ENCODE results near the gene GNB1L. TPM values are rescaled to one million over a fixed set of nuclear protein-coding genes. Genes with fewer than 3 reads are reported as not detected.

Gene GNB1L
- total RNA-seq, 1 donor from 2014 or later = 2.9 TPM

DNA sequence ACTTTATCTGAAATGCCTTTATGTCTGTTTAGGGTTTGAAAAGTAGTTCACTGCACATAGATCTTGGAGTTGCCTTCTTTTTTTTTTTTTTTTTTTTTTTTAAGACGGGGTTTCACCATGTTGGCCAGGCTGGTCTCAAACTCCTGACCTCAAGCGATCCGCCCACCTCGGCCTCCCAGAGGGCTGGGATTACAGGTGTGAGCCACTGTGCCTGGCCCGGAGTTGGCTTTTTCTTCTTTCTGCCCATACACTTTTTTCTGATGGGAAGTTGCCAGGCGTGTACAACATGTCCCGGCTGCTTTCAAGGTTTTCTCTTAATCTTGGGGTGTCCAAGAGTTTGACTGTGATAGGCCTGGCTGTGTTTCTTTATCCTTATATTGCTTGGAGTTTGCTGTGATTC is 12.9 kb upstream of the GNB1L start:
- DNase-seq (ENCODE audit: low spot score in 2 of 2) = no peak
- no peak for FAIRE-seq

DNA sequence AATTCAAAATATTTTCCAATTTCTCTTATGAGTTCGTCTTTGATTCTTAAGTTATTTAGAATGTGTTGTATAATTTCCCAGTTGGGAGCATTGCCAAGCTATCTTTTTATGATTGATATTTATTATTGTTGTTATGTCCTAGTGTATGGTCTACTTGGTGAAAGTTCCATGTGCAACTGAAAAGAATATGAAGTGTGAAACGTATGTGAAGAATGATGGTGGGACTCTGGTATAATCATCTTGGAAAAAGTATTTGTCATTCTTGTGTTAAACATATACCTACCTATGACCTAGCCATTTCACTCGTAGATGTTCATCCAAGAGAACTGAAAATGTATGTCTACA is 12.0 kb upstream of the GNB1L start:
- FAIRE-seq (no peak), DNase-seq (ENCODE audit: low spot score in 2 of 2) (no peak)

DNA sequence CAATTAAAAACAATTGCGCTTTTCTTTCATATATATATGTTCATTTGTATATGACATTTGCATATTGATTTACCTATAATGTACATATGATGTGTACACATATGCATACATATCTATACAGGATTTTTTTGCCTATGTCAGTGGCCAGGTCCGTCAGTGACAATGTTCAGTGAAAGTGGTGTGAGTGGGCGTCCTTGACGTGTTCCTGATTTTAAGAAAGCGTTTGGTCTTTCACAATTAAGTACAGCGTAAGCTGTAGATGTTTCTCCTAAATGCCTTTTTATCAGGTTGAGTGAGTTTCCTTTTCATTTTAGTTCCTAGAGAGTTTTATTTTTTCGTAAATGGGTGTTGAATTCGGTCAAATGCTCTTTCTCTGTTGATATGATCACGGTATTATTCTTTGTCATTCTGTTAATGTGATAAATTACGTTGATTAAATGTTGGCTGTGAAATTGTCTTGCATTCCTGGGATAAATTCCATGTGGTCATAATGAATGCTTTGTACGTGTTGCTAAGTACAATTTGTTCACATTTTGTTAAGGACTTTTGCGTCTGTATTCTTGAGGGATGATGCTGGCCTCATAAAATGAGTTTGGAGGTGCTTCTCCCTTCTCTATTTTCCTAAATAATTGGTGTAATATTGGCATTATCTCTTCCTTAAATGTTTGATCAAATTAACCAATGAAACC is 10.6 kb upstream of the GNB1L start:
- DNase-seq (ENCODE audit: low spot score in 2 of 2) (no peak), FAIRE-seq (no peak)

DNA sequence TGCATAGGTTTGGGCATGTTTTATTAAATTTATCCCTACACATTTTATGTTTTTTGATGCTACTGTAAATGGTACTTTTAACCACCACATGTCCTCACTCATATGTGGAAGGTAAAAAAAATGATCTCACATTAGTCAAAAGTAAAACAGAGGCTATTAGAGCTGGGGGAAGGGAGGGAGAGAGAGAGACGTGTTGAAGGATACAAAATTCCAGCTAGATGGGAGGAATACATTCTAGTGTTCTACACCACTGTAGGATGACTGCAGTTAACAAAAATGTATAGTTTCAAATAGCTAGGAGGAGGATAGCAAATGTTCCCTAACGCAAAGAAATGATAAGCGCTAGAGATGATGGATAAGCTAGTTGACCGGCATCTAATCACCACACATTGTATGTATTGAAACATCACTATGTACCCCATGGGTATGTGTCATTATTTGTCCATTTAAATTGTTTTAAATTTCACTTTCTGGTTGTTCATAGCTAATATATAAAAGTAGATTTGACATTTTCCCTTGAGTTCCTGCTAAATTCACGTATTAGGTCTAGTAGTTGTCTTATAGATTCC is 9.9 kb upstream of the GNB1L start:
- FAIRE-seq = no peak
- no peak for DNase-seq (ENCODE audit: low spot score in 2 of 2)

DNA sequence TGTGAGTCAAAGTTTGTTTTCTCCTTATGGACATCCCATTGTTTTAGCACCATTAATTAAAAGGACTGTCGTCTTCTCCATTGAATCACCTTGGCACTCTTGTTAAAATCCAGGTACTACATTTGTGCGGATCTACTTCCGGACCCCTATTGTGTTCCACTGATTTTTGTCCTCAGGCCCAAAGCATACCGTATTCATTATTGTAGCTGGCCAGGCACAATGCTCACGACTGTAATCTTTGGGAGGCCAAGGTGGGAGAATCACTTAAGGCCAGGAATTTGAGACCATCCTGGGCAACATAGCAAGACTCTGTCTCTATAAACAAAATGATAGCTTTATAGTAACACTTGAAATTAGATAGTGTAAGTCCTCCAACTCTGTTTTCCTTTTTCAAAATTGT is 8.9 kb upstream of the GNB1L start:
- FAIRE-seq = no peak
- no peak for DNase-seq (ENCODE audit: low spot score in 2 of 2)

DNA sequence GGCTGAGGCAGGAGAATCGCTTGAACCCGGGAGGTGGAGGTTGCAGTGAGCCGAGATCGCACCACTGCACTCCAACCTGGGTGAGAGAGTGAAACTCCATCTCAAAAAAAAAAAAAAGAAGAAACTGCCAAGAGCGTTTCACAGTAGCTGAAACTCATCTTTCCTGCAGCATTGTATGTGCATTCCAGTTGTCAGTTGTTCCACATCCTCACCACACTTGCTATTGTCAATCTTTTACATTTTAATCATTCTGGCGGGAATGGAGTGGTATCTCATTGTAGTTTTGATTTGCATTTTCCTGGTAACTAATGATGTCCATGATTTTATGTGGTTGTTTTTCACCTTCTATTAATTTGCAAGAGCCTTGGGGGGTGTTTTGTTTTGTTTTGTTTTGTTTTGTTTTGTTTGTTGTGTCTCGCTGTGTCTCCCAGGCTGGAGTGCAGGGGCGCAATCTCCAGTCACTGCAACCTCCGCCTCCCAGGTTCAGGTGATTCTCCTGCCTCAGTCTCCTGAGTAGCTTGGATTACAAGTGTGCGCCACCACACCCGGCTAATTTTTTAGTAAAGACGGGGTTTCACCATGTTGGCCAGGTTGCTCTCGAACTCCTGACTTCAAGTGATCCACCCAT is 8.1 kb upstream of the GNB1L start:
- FAIRE-seq = no peak

DNA sequence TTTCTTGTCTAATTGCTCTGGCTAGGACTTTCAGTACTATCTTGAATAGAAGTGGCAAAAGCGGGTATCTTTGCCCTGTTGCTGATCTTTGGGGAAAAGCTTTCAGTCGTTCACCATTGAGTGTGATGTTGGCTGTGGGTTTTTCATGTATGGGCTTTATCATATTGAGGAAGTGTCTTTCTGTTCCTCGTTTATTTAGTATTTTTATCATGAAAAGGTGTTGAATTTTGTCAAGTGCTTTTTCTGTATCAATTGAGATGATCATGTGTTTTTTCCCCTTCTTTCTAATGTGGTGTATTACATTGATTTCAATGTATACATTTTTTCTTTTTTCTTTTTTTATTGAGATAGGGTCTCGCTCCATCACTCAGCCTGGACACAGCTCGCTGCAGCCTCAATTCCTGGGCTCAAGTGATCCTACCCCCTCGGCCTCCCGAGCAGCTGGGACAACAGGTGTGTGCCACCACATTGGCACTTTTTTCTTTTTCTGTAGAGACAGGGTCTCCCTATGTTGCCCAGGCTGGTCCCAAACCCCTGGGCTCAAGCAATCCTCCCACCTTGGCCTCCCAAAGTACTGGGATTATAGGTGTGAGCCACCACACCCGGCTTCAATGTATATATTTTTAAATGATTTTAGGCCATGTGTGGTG is 5.3 kb upstream of the GNB1L start:
- FAIRE-seq (no peak), DNase-seq (ENCODE audit: low spot score in 2 of 2) (no peak)

More for the DNA sequence above, 8.1 kb upstream of the GNB1L start:
- no peak for DNase-seq (ENCODE audit: low spot score in 2 of 2)

DNA sequence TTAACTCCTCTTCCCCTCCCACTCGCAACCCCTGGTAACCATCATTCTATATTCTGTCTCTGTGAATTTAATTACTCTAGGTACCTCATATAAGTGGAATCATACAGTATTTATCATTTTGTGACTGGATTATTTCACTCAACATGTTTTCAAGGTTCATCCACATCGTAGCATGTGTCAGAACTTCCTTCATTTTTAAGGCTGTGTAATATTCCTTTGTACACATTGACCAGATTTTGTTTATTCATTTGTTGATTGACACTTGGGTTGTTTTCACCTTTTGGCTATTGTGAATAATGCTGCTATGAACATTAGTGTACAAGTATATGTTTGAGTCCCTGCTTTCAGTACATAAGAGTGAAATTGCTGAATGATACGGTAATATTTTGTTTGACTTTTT is 2.7 kb upstream of the GNB1L start:
- no peak for FAIRE-seq
- no peak for DNase-seq (ENCODE audit: low spot score in 2 of 2)

DNA sequence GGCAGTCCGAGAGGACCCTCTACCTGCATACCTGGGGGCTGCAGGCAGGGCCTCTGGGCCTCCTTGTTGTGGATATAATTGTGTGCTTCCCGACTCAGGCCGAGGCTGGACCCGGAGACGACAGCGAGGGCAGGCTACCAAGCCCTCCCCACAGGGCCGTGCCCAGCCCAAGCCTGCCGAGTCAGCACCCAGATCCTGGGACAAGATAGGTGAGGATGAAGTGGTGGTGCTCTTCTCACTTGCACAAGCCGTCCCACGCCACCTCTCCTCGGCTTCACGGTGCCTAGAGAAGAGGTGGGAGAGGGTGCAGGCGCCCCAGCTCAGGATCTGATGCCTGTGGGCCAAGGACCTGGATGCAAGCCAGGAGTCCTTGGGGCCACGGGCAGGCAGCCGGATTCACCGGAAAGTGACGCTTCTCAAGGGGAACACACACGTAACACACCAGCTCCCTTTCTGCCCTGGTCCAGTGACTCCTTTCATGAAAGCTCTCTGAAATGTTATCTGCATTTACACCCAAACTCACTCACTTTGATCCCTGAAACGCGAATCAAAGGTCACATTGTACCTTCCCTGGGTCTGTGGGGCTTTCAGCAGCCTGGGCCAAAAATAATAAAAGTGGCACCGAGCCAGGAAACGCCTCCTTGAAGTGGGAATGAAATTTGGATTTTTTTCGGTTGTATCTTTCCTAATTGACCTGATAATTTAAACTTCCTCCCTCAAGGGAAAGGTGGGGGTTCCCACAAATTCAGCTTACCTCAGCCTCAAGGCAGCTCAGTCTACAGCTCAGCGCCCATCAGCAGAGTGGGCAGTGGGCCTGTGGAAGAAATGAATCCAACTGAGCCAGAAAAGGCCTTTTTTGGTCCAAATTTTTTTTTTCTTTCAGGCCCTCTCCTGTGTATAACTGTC is 1.1 kb upstream of the GNB1L start:
- DNase-seq (ENCODE audit: low spot score in 2 of 2) = no peak
- no peak for FAIRE-seq

DNA sequence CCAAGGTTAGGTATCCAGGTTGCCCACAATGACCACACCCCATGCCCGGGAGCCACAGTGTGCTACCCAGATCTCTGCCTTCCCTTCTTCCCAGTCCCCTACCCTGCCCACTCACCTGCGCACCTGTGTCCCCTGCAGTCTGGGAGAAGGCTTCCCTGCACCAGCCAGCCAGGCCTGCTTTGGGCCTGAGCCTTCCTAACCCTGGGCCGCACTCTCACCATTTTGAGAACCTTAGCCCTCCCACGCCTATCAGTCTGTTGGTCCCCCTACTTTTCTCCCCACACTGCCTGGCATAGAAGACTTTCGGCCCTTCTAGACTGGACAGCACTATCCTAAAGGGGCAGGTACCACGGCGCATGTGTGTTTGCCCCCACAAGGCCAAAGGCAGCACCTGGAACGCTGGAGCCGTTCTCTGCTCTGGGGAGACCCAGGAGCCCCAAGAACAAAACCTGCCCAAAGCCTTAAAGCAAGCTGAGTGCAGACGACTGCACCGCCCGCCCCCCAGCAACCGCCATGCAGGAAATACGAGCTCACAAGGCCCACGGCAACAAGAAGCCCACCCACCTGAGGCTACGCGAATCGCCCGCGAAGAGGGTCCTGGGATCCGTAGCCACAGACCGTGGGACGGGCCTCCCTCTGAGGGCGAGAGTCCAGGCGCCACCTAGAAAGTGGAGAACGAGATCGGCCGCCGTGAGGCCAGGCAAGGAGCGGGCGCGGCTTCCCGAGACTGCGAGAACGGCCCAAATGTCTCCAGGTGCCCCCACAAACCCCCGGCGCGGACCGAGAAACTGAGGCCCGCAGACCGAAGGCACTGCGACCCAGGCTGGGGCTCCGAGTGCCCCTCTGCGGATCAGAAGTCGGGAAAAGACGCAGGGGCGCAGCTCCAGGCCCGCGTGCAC is 546 bp downstream of the GNB1L start:
- FAIRE-seq (no peak), DNase-seq (ENCODE audit: low spot score in 2 of 2) (no peak)

DNA sequence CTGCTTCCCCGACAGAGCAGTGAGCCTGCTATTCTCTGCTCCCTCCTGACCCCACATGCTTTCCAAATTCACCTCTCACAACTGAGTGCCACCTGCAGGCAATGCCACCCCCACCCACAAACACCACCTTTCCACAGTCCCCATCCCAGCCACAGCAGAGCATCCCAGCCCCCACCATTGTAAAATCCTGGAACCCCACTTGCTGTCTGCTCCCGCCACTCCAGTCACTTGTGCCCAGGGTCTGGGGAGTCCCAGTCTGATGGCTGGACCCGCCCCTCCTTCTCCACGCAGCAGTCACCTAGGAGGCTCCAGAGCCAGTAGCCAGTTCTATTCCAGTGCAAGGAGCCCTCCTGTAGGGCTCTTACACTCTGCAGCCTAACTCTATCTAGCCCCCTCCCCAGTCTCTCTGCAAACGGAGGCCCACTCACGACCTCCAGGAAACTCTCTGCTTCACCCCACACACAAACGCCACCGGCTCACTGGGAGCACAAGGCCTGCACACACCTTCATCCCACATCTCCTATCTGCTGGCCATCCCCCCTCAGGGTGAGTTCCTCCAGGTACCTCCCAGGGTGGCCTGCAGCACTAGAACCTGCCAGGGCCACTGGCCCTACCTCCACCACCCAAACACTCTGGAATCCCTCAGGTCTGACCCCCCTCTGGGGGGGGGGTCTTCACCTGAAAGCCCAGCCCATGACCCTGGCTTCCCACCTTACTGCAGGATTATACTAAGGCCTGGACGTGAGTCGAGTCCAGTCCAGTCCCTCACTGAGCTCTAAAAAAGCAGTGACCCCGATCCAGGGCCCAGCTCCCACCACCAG is 1.4 kb downstream of the GNB1L start:
- no peak for FAIRE-seq

DNA sequence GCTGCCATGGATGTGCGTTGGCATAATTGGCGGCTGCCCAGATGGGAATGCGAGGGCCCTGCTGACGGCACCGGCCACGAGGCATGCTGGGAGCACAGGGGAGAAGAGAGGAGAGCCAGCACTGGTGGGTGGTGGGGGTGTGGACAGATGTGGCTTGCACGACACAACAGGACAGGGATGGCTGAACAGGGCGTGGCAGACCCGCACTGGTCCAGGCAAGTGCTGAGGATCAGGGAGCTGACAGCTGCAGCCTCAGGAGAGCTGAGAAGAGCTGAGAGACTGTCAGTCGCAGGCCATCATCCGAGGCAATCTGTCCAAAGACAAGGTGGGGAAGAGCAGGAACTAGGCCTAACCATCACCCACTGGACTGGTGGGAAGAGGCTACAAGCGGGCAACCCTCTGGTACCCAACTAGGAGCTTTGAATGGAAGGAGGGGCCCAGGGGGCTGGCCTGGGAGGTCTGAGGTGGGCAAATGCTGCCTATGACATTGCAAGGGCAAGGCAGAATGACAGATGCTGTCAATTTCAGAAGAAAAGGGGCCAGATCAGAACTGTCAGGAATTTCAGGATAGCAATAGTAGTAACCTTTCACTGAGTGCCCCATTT is 2.4 kb downstream of the GNB1L start:
- no peak for FAIRE-seq
- no peak for DNase-seq (ENCODE audit: low spot score in 2 of 2)

More for the DNA sequence above, 1.4 kb downstream of the GNB1L start:
- no peak for DNase-seq (ENCODE audit: low spot score in 2 of 2)

DNA sequence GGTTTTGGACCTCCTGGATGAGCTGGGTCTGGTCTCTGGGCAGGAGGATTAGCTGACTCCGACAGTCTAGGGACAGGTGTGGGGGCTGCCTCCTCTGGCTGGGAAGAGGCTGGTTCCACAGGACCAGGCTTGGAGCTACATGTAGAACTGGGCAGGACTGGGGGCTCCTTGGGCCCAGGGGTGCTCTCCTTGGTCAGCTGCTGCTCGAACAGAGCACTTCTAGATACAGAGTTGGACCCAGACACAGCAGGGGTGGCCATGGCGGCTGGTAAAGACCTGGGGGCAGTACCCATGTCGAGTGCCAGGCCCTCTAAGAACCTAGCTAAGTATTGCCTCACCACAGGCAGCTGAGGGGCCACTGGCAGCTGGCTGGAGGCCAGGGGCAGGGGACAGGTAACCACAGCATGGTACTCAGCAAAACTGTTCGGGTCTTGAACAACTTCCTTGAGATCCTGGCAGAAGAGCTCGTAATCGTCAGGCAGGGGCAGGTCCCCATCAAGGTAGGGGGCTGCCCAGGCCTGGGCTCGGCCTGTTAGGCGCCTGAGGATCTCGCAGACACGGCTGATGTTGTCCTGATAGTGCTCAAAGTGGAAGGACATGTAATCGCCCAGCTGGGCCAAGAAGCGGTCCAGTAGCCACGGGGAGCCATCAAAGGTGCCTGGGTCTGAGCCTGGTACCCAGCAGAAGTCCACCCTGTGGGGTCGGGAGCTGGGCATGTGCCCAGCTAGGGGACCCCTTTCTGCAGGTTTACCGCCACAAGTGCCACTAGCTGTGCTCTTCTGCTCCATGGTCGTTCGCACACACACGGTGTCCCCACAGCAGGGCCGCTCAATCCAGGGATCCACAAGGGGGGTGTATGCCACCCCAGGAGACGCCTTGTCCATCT is 3.1 kb downstream of the GNB1L start:
- FAIRE-seq (no peak), DNase-seq (ENCODE audit: low spot score in 2 of 2) (no peak)

DNA sequence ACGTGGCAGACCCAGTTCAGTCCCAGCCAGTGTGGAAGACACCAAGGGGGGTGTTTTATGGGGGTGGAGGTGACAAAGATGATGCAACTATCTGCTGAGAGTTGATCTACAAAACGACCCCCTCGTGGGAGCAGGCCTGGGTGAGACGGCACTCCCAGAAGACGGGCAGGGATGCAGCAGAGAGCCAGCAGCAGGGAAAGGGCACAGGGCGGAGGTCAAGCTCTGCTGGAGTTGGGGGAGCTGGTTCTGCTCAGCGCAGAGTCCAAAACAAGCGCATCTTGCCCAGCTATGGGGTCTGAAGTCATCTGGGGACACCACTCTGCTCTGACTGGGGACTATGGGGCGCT is 3.9 kb downstream of the GNB1L start:
- no peak for FAIRE-seq

DNA sequence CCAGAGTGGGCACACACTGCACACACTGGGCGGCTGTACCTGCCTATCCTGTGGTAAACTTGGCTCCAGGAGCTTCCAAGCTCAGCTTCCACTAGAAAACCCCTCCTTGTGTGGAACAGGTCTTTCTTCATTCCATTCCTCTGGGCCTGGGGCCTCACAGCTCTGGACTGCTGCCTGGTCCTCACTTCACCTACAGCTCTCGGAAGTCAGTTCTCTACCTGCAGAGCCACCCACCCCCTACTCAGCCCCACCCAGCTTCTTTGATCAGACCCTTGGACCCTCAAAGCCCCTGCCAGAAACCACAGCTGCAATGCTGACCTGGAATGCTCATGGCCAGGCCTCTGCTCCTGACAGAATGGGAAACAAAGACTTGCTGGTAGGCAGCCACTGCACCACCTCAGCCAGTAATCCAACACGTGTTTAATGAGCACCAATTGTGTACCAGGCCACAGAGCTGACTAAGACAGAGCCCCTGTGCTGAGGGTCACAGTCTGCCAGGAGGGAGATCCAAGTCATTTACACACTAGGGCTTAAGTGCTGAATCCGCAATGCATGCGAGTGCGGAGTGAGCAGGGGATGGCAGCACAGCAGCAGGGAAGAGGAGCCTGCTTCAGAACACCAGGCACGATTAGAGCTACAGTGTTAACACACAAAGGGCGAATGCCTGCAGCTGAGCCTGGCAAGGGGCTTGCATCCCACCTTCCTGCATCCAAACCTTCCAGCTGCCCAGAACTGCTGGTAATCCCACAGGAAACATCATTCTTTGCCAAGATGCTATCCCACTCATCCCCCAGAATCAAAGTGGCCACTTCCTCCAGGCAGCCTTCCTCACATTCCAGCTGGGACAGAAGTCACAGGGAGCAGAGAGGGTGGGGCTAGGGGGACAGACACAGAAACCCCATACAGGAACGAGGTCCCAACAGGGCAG is 4.6 kb downstream of the GNB1L start:
- DNase-seq (ENCODE audit: low spot score in 2 of 2) (no peak), FAIRE-seq (no peak)

More for the DNA sequence above, 3.9 kb downstream of the GNB1L start:
- no peak for DNase-seq (ENCODE audit: low spot score in 2 of 2)

Data from frontal cortex (tissue), 4 donors.